Brain microvascular endothelial cell (primary cell): ENCODE measurements around the gene KIAA0753.

Experiments used
- DNase-seq: peaks from one replicate; pipeline ENCODE4 v3.0.0-alpha.2; 2020
- H3K27ac ChIP-seq: fragments of 250-450 bp; sonication (Bioruptor Pico); 2 replicates; pipeline ENCODE4 v1.5.1; 2020; ENCODE audit warnings: mild to moderate bottlenecking, moderate library complexity
- H3K27me3 ChIP-seq: fragments of 250-450 bp; sonication (Bioruptor Pico); replicated peaks from 2 replicates; pipeline ENCODE4 v1.5.1; 2020; ENCODE audit warnings: mild to moderate bottlenecking
- H3K36me3 ChIP-seq: fragments of 250-450 bp; sonication (Bioruptor Pico); replicated peaks from 2 replicates; pipeline ENCODE4 v1.5.1; 2020; ENCODE audit warnings: mild to moderate bottlenecking
- H3K4me3 ChIP-seq: 2 replicates; pipeline ENCODE4 v1.5.1; 2011; ENCODE audit warnings: low read depth, mild to moderate bottlenecking, control low read depth, low read length, moderate library complexity
- CTCF ChIP-seq: IDR thresholded peaks from 2 replicates; pipeline ENCODE4 v1.5.1; 2011; ENCODE audit warnings: low read depth, mild to moderate bottlenecking, moderate library complexity, low read length, control low read depth, inconsistent platforms; ENCODE audit errors: missing control alignments
- in situ Hi-C: cut with HindIII; loops from 2 replicates; pipeline ENCODE4 v1.10.0; 2017; ENCODE audit warnings: low sequenced_read_pairs, low pct_ligation_motif_present

KIAA0753 gene

GRCh38 chr17:6679241-6679640 lies 38.7 kb upstream of the KIAA0753 start:
- no peak for DNase-seq
- Histone ChIP-seq H3K36me3 (no peaks in the 10 kb centered on the region), H3K27me3 (peaks cover 2% of the 10 kb centered on the region), H3K4me3 (no peak overlapping the region), H3K27ac (no peak overlapping the region)
- in situ Hi-C loops, result no loop called here
- no peak for TF ChIP-seq CTCF

GRCh38 chr17:6677946-6678345 lies 37.4 kb upstream of the KIAA0753 start:
- no peaks in the 10 kb centered on the region for H3K36me3 ChIP-seq
- H3K27ac ChIP-seq, result no peak overlapping the region
- TF ChIP-seq CTCF, result no peak
- H3K27me3 ChIP-seq, result peaks cover 2% of the 10 kb centered on the region
- in situ Hi-C loops, result no loop called here
- H3K4me3 ChIP-seq, result no peak overlapping the region
- no peak for DNase-seq

- TF ChIP-seq CTCF, result no peak
These were observed 36.8 kb upstream of the KIAA0753 start for GRCh38 chr17:6677158-6677831.

GRCh38 chr17:6676802-6677157 lies 36.3 kb upstream of the KIAA0753 start:
- peaks cover 2% of the 10 kb centered on the region for H3K27me3 ChIP-seq
- H3K4me3 ChIP-seq, result no peak overlapping the region
- no peak for TF ChIP-seq CTCF
- no peaks in the 10 kb centered on the region for H3K36me3 ChIP-seq
- DNase-seq, result no peak
- in situ Hi-C loops, result no loop called here
- H3K27ac ChIP-seq, result no peak overlapping the region

More at GRCh38 chr17:6677158-6677831, 36.8 kb upstream of the KIAA0753 start:
- in situ Hi-C loops, result no loop called here
- H3K27ac ChIP-seq, result no peak overlapping the region
- peak; percentile 26 for DNase-seq
- peaks cover 2% of the 10 kb centered on the region for H3K27me3 ChIP-seq
- no peak overlapping the region for H3K4me3 ChIP-seq
- H3K36me3 ChIP-seq, result no peaks in the 10 kb centered on the region

GRCh38 chr17:6675201-6675825 lies 34.8 kb upstream of the KIAA0753 start:
- DNase-seq, result no peak
- in situ Hi-C loops, result no loop called here
- TF ChIP-seq CTCF, result no peak
- Histone ChIP-seq H3K36me3 (no peaks in the 10 kb centered on the region), H3K27ac (no peak overlapping the region), H3K4me3 (no peak overlapping the region), H3K27me3 (peaks cover 2% of the 10 kb centered on the region)

- no peak for DNase-seq
- in situ Hi-C loops, result no loop called here
- Histone ChIP-seq H3K27me3 (peaks cover 2% of the 10 kb centered on the region), H3K27ac (no peak overlapping the region), H3K4me3 (no peak overlapping the region), H3K36me3 (no peaks in the 10 kb centered on the region)
- TF ChIP-seq CTCF, result no peak
These were observed 34.1 kb upstream of the KIAA0753 start for GRCh38 chr17:6674586-6674985.
